ENCODE results near the gene CYP2C19. TPM values are rescaled to one million over a fixed set of nuclear protein-coding genes. Genes with fewer than 3 reads are reported as not detected.

CYP2C19 gene
- polyA plus RNA-seq, 1 donor (not counting 4 experiments of a cell fraction or from before 2014, with no cell fraction given), result not detected

DNA sequence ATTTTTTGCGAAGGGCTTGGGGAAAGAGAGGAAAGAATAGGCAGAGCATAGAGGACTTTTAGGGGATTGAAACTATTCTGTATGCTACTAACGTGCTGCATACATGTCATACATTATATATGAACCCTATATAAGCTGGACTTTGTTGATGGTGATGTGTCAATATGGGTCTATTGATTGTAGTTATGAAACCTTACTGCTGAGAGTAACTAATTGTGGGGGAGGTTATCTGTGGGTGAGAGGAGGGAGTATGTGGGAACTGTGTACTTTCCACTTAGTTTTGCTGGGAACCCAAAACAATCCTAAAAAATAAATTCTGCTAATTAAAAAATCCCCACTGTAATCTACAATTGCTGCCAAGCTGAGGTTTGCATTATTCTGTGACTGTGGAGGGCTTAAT, 15.3 kb upstream of the CYP2C19 start:
- FAIRE-seq (no peak), DNase-seq (ENCODE audit: low read depth, low spot score) (no peak)
- TF ChIP-seq EZH2 (IDR thresholded peaks at IDR 0.05; ENCODE audit: low read length), result no peak
- TF ChIP-seq, protein P1, sequence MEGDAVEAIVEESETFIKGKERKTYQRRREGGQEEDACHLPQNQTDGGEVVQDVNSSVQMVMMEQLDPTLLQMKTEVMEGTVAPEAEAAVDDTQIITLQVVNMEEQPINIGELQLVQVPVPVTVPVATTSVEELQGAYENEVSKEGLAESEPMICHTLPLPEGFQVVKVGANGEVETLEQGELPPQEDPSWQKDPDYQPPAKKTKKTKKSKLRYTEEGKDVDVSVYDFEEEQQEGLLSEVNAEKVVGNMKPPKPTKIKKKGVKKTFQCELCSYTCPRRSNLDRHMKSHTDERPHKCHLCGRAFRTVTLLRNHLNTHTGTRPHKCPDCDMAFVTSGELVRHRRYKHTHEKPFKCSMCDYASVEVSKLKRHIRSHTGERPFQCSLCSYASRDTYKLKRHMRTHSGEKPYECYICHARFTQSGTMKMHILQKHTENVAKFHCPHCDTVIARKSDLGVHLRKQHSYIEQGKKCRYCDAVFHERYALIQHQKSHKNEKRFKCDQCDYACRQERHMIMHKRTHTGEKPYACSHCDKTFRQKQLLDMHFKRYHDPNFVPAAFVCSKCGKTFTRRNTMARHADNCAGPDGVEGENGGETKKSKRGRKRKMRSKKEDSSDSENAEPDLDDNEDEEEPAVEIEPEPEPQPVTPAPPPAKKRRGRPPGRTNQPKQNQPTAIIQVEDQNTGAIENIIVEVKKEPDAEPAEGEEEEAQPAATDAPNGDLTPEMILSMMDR (optimal IDR thresholded peaks at IDR 0.05 in 1 of 3, IDR thresholded peaks at IDR 0.05 in 1 of 3, conservative IDR thresholded peaks at IDR 0.05 in 1 of 3; ENCODE audit: extremely low read depth in 1 of 3, insufficient read depth in 2 of 3, low read length in 3 of 3), result no peak
- H3K79me2 ChIP-seq (ENCODE audit: control insufficient read depth, insufficient read depth, low read length), result no peaks in the 10 kb centered on the region
- no peak overlapping the region for H3K9ac ChIP-seq (ENCODE audit: control insufficient read depth, extremely low read depth, insufficient read depth, low read length)
- H3K36me3 ChIP-seq (ENCODE audit: control insufficient read depth in 2 of 2, extremely low read depth in 1 of 2, insufficient read depth in 2 of 2, low read length in 2 of 2), result no peaks in the 10 kb centered on the region
- no peaks in the 10 kb centered on the region for H3K9me3 ChIP-seq (ENCODE audit: control insufficient read depth, low read depth, low read length)
- no peaks in the 10 kb centered on the region for H3K27me3 ChIP-seq (ENCODE audit: control insufficient read depth, extremely low read depth, insufficient read depth, low read length)
- no peak overlapping the region for H3K27ac ChIP-seq (ENCODE audit: control insufficient read depth, insufficient read depth, low read length)
- no peak overlapping the region for H3K4me2 ChIP-seq (ENCODE audit: control insufficient read depth, extremely low read depth, insufficient read depth, low read depth, low read length)
- no peaks in the 10 kb centered on the region for H3K9me1 ChIP-seq (ENCODE audit: control insufficient read depth, extremely low read depth, insufficient read depth, low read length)
- H4K20me1 ChIP-seq (ENCODE audit: control insufficient read depth, extremely low read depth, insufficient read depth, low read length), result no peaks in the 10 kb centered on the region
- dilution Hi-C loops (cut with MboI; ENCODE audit: extremely low pct_ligation_motif_present, low sequenced_read_pairs), result no loop called here
- H3K4me1 ChIP-seq (ENCODE audit: control insufficient read depth, extremely low read depth, insufficient read depth, low read length), result no peaks in the 10 kb centered on the region
- H2AFZ ChIP-seq (ENCODE audit: control insufficient read depth, low read length), result no peak overlapping the region
- H3K4me3 ChIP-seq (ENCODE audit: control insufficient read depth in 2 of 3, extremely low read depth in 1 of 3, insufficient read depth in 2 of 3, low read depth in 1 of 3, low read length in 3 of 3), result no peak overlapping the region

DNA sequence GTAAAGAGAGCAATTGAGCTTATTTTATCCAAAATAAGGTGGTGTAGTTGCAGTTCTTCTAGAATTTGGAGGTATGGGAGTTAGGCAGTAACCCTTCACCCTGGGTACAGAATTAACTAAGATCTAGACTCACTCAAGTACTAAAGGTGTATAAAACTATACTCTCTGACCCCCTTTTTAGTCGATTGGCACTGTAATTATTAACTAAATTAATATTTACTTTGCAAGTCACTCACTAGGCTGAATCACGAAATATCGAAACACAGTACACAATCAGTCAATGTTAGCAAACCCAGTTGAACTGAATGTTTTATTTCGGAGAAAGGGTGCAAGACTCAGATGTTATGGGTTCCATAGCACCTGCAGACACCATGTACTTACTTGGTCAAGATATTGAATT, 14.6 kb upstream of the CYP2C19 start:
- no peak overlapping the region for H3K9ac ChIP-seq (ENCODE audit: control insufficient read depth, extremely low read depth, insufficient read depth, low read length)
- H3K36me3 ChIP-seq (ENCODE audit: control insufficient read depth in 2 of 2, extremely low read depth in 1 of 2, insufficient read depth in 2 of 2, low read length in 2 of 2), result no peaks in the 10 kb centered on the region
- FAIRE-seq, result no peak
- TF ChIP-seq, protein P1 (optimal IDR thresholded peaks at IDR 0.05 in 1 of 3, IDR thresholded peaks at IDR 0.05 in 1 of 3, conservative IDR thresholded peaks at IDR 0.05 in 1 of 3; ENCODE audit: extremely low read depth in 1 of 3, insufficient read depth in 2 of 3, low read length in 3 of 3), result no peak
- TF ChIP-seq EZH2 (IDR thresholded peaks at IDR 0.05; ENCODE audit: low read length), result no peak
- no peak for DNase-seq (ENCODE audit: low read depth, low spot score)
- no peak overlapping the region for H2AFZ ChIP-seq (ENCODE audit: control insufficient read depth, low read length)
- dilution Hi-C loops (cut with MboI; ENCODE audit: extremely low pct_ligation_motif_present, low sequenced_read_pairs), result no loop called here
- H3K4me3 ChIP-seq (ENCODE audit: control insufficient read depth in 2 of 3, extremely low read depth in 1 of 3, insufficient read depth in 2 of 3, low read depth in 1 of 3, low read length in 3 of 3), result no peak overlapping the region
- no peaks in the 10 kb centered on the region for H4K20me1 ChIP-seq (ENCODE audit: control insufficient read depth, extremely low read depth, insufficient read depth, low read length)
- no peaks in the 10 kb centered on the region for H3K9me1 ChIP-seq (ENCODE audit: control insufficient read depth, extremely low read depth, insufficient read depth, low read length)
- H3K4me2 ChIP-seq (ENCODE audit: control insufficient read depth, extremely low read depth, insufficient read depth, low read depth, low read length), result no peak overlapping the region
- no peak overlapping the region for H3K27ac ChIP-seq (ENCODE audit: control insufficient read depth, insufficient read depth, low read length)
- no peaks in the 10 kb centered on the region for H3K4me1 ChIP-seq (ENCODE audit: control insufficient read depth, extremely low read depth, insufficient read depth, low read length)
- no peaks in the 10 kb centered on the region for H3K27me3 ChIP-seq (ENCODE audit: control insufficient read depth, extremely low read depth, insufficient read depth, low read length)
- no peaks in the 10 kb centered on the region for H3K79me2 ChIP-seq (ENCODE audit: control insufficient read depth, insufficient read depth, low read length)
- H3K9me3 ChIP-seq (ENCODE audit: control insufficient read depth, low read depth, low read length), result no peaks in the 10 kb centered on the region

All from keratinocyte (primary cell).